ENCODE results near the gene ASTN2.

Gene ASTN2

GRCh38 chr9:117365438-117365837, 49.4 kb downstream of the ASTN2 start:
- TF ChIP-seq POLR2A (IDR thresholded peaks at IDR 0.05; ENCODE audit: extremely low read depth, insufficient read length) (no peak), MAX (IDR thresholded peaks at IDR 0.05; ENCODE audit: low read depth, low read length) (no peak), MYC (IDR thresholded peaks at IDR 0.05; ENCODE audit: low read depth, low read length) (no peak), CTCF (IDR thresholded peaks at IDR 0.05; ENCODE audit: low read depth, low read length) (no peak)

GRCh38 chr9:117363006-117363405, 51.9 kb downstream of the ASTN2 start:
- no peak for DNase-seq (ENCODE audit: low read depth)
- TF ChIP-seq POLR2A (IDR thresholded peaks at IDR 0.05; ENCODE audit: extremely low read depth, insufficient read length): no peak
- no peak for TF ChIP-seq MYC (IDR thresholded peaks at IDR 0.05; ENCODE audit: low read depth, low read length)
- no peak for TF ChIP-seq CTCF (IDR thresholded peaks at IDR 0.05; ENCODE audit: low read depth, low read length)
- no peak for TF ChIP-seq MAX (IDR thresholded peaks at IDR 0.05; ENCODE audit: low read depth, low read length)

More at GRCh38 chr9:117365438-117365837, 49.4 kb downstream of the ASTN2 start:
- no peak for DNase-seq (ENCODE audit: low read depth)
- no peak overlapping the region for H3K4me3 ChIP-seq (ENCODE audit: low read depth, low read length)

GRCh38 chr9:117359910-117360309, 54.9 kb downstream of the ASTN2 start:
- no peak overlapping the region for H3K4me3 ChIP-seq (ENCODE audit: low read depth, low read length)
- TF ChIP-seq MYC (IDR thresholded peaks at IDR 0.05; ENCODE audit: low read depth, low read length): no peak
- no peak for TF ChIP-seq CTCF (IDR thresholded peaks at IDR 0.05; ENCODE audit: low read depth, low read length)
- no peak for TF ChIP-seq POLR2A (IDR thresholded peaks at IDR 0.05; ENCODE audit: extremely low read depth, insufficient read length)
- TF ChIP-seq MAX (IDR thresholded peaks at IDR 0.05; ENCODE audit: low read depth, low read length): no peak
- DNase-seq (ENCODE audit: low read depth): no peak

More at GRCh38 chr9:117363006-117363405, 51.9 kb downstream of the ASTN2 start:
- H3K4me3 ChIP-seq (ENCODE audit: low read depth, low read length): no peak overlapping the region

- H3K4me3 ChIP-seq (ENCODE audit: low read depth, low read length): no peak overlapping the region
- no peak for DNase-seq (ENCODE audit: low read depth)
- TF ChIP-seq MAX (IDR thresholded peaks at IDR 0.05; ENCODE audit: low read depth, low read length) (no peak), MYC (IDR thresholded peaks at IDR 0.05; ENCODE audit: low read depth, low read length) (no peak), POLR2A (IDR thresholded peaks at IDR 0.05; ENCODE audit: extremely low read depth, insufficient read length) (no peak), CTCF (IDR thresholded peaks at IDR 0.05; ENCODE audit: low read depth, low read length) (no peak)
Measured at GRCh38 chr9:117355542-117355941, 59.3 kb downstream of the ASTN2 start.

GRCh38 chr9:117354997-117355396, 59.9 kb downstream of the ASTN2 start:
- DNase-seq (ENCODE audit: low read depth): no peak
- TF ChIP-seq MYC (IDR thresholded peaks at IDR 0.05; ENCODE audit: low read depth, low read length) (no peak), CTCF (IDR thresholded peaks at IDR 0.05; ENCODE audit: low read depth, low read length) (no peak), MAX (IDR thresholded peaks at IDR 0.05; ENCODE audit: low read depth, low read length) (no peak), POLR2A (IDR thresholded peaks at IDR 0.05; ENCODE audit: extremely low read depth, insufficient read length) (no peak)
- no peak overlapping the region for H3K4me3 ChIP-seq (ENCODE audit: low read depth, low read length)
